Panc1 (cell line): Measurements from ENCODE around the gene NUP98. TPM values are rescaled to one million over a fixed set of nuclear protein-coding genes. Genes with fewer than 3 reads are reported as not detected.
A peak's percentile ranks its signal among the peaks of the same experiment; 100 is the strongest.

ENCODE experiments used
- ATAC-seq: fragments of 200-7000 bp; cut with Tn5 transposase; 2 replicates; pipeline ENCODE4 v1.9.1; 2020; ENCODE audit warnings: mild to moderate bottlenecking, moderate library complexity
- BruUV-seq: library from RNA; stranded (reverse); fragments of 400-500 nt; replicated peaks from 2 replicates; lab custom pipeline; 2021; lab: Mats Ljungman, UMichigan
- CTCF ChIA-PET: fragments of 300-600 bp; sonication (Branson Sonifier 250); formaldehyde crosslinking; loops from one replicate; lab custom pipeline; 2022; ENCODE audit warnings: antibody characterized with exemption; lab: Charles Lee
- POLR2A ChIA-PET: fragments of 300-600 bp; sonication (Branson Sonifier 250); formaldehyde crosslinking; loops from one replicate; lab custom pipeline; 2022; ENCODE audit warnings: antibody characterized with exemption; lab: Charles Lee
- DNase-seq: peaks from one replicate; pipeline ENCODE4 v3.0.0-alpha.2; 2010; ENCODE audit warnings: low read depth, low spot score
- H3K27ac ChIP-seq: 2 replicates; pipeline ENCODE4 v1.5.1; 2011; ENCODE audit warnings: mild to moderate bottlenecking, low read length, inconsistent platforms
- H3K27me3 ChIP-seq: fragments of 200-500 bp; sonication (Bioruptor generic); 2 replicates; pipeline ENCODE4 v1.6.0; 2014; ENCODE audit warnings: low read length, inconsistent platforms; ENCODE audit not compliant: control insufficient read depth, insufficient read depth
- H3K36me3 ChIP-seq: fragments of 200-500 bp; sonication (Bioruptor generic); 2 replicates; pipeline ENCODE4 v1.5.1; 2014; ENCODE audit warnings: inconsistent platforms, mild to moderate bottlenecking, low read length, moderate library complexity; ENCODE audit not compliant: control insufficient read depth, insufficient read depth
- H3K4me1 ChIP-seq: 2 replicates; pipeline ENCODE4 v1.5.1; 2011; ENCODE audit warnings: inconsistent platforms, mild to moderate bottlenecking, low read length, moderate library complexity; ENCODE audit not compliant: control insufficient read depth, insufficient read depth
- H3K4me3 ChIP-seq, 2 experiments: 2 replicates each; pipeline ENCODE4 v1.5.1; 2011 to 2012; ENCODE audit warnings: low read depth in 2 of 2, low read length in 2 of 2, mild to moderate bottlenecking in 2 of 2, inconsistent platforms in 1 of 2, moderate library complexity in 1 of 2
- H3K9me3 ChIP-seq: fragments of 200-500 bp; sonication (Bioruptor generic); 2 replicates; pipeline ENCODE4 v1.5.1; 2014; ENCODE audit warnings: low read depth, mild to moderate bottlenecking, inconsistent platforms, low read length, moderate library complexity; ENCODE audit not compliant: control insufficient read depth, insufficient read depth
- CTCF ChIP-seq: fragments of 450-650 bp; IDR thresholded peaks from 2 replicates; pipeline ENCODE4 v1.5.1; 2017; ENCODE audit warnings: mild to moderate bottlenecking
- POLR2AphosphoS5 ChIP-seq: IDR thresholded peaks from 2 replicates; pipeline ENCODE4 v1.6.1; 2012; ENCODE audit warnings: mild to moderate bottlenecking, low read depth, low read length, moderate library complexity
- REST ChIP-seq, 2 experiments: IDR thresholded peaks; 2 replicates each; pipeline ENCODE4 v1.6.1; 2011 to 2012; ENCODE audit warnings: low read depth in 2 of 2, control low read depth in 1 of 2, low read length in 1 of 2, mild to moderate bottlenecking in 1 of 2, moderate library complexity in 1 of 2; ENCODE audit not compliant: insufficient read depth in 1 of 2
- SIN3A ChIP-seq: IDR thresholded peaks from 2 replicates; pipeline ENCODE4 v1.6.1; 2012; ENCODE audit warnings: low read depth, mild to moderate bottlenecking, low read length, moderate library complexity, borderline replicate concordance; ENCODE audit not compliant: insufficient read depth
- TCF7L2 ChIP-seq: IDR thresholded peaks from 2 replicates; pipeline ENCODE4 v1.6.1; 2011; ENCODE audit warnings: mild to moderate bottlenecking, low read depth, low read length, inconsistent platforms
- in situ Hi-C: cut with HindIII; loops from 2 replicates; pipeline ENCODE4 v1.10.0; 2016; ENCODE audit warnings: low sequenced_read_pairs, low pct_unique_long_range_greater_than_20kb
- intact Hi-C: fragments of 100-400 bp; cut with micrococcal nuclease; formaldehyde crosslinking; loops from one replicate; pipeline ENCODE4 v1.10.0; 2022; ENCODE audit not compliant: unreplicated experiment
- total RNA-seq: library from RNA; stranded (reverse); gene quantifications from one replicate; pipeline ENCODE4 v1.2.1, GENCODE V29; 2021; ENCODE audit not compliant: unreplicated experiment

NUP98 gene
- total RNA-seq, 1 experiment from 2014 or later: 244 TPM

GRCh38 chr11:3722100-3722499 lies 75.3 kb downstream of the NUP98 start:
- H3K27ac ChIP-seq: no peak overlapping the region
- intact Hi-C loops: no loop called here
- ChIA-PET CTCF (interaction anchor here (0.6 kb wide), 1 partner anchor 9 kb away, joined by 7 read pairs; no protein-coding TSS in a partner anchor), POLR2A (no interaction called here)
- DNase-seq (no peak), ATAC-seq (no peak)
- H3K9me3 ChIP-seq: no peaks in the 10 kb centered on the region
- peaks cover 87% of the 10 kb centered on the region for H3K36me3 ChIP-seq
- no peak overlapping the region for H3K4me3 ChIP-seq
- no peak for TF ChIP-seq SIN3A
- 0 out of 2 replicates have a peak, but pooled peaks have one; percentile 26 for TF ChIP-seq POLR2AphosphoS5
- no peaks in the 10 kb centered on the region for H3K4me1 ChIP-seq
- in situ Hi-C loops: loop anchor here (5.0 kb wide), 1 partner anchor 40 kb away; no protein-coding TSS in a partner anchor
- no TSS peak for BruUV-seq
- H3K27me3 ChIP-seq: no peaks in the 10 kb centered on the region

- POLR2A ChIA-PET: no interaction called here
- intact Hi-C loops: no loop called here
Measured at GRCh38 chr11:3720997-3721396, 76.4 kb downstream of the NUP98 start.

More at GRCh38 chr11:3720997-3721396, 76.4 kb downstream of the NUP98 start:
- ATAC-seq: no peak
- Histone ChIP-seq H3K36me3 (peaks cover 85% of the 10 kb centered on the region), H3K27me3 (no peaks in the 10 kb centered on the region), H3K27ac (no peak overlapping the region), H3K4me3 (no peak overlapping the region), H3K9me3 (no peaks in the 10 kb centered on the region), H3K4me1 (no peaks in the 10 kb centered on the region)
- in situ Hi-C loops: loop anchor here (5.0 kb wide), 1 partner anchor 39 kb away; no protein-coding TSS in a partner anchor
- BruUV-seq: TSS peak; percentile 17
- CTCF ChIA-PET: no interaction called here
- TF ChIP-seq TCF7L2 (no peak), REST (IDR thresholded peaks at IDR 0.05; ENCODE audit: insufficient read depth in 1 of 2, low read depth in 2 of 2, low read length in 1 of 2) (no peak), SIN3A (no peak), CTCF (no peak), POLR2AphosphoS5 (no peak)
- DNase-seq: no peak
